Kidney epithelial cell (primary cell): ENCODE data around the gene GPR25. TPM values are rescaled to one million over a fixed set of nuclear protein-coding genes. Genes with fewer than 3 reads are reported as not detected.

Experiments
- DNase-seq: peaks from one replicate; pipeline ENCODE4 v3.0.0-alpha.2; 2010; ENCODE audit warnings: low read depth
- H3K27me3 ChIP-seq: 2 replicates; pipeline ENCODE4 v1.6.0; 2011; ENCODE audit warnings: low read length; ENCODE audit not compliant: control insufficient read depth, insufficient read depth
- H3K36me3 ChIP-seq: 2 replicates; pipeline ENCODE4 v1.5.1; 2011; ENCODE audit warnings: low read length; ENCODE audit not compliant: control insufficient read depth, insufficient read depth
- H3K4me3 ChIP-seq: 2 replicates; pipeline ENCODE4 v1.5.1; 2011; ENCODE audit warnings: low read depth, mild to moderate bottlenecking, control low read depth, low read length
- CTCF ChIP-seq: IDR thresholded peaks from 2 replicates; pipeline ENCODE4 v1.5.1; 2011; ENCODE audit warnings: mild to moderate bottlenecking, moderate library complexity, low read length, control low read depth, inconsistent platforms; ENCODE audit not compliant: insufficient read depth, poor library complexity, severe bottlenecking
- total RNA-seq: library from RNA; depleted of rRNA; stranded (reverse); fragments of >200 nt; gene quantifications from 2 replicates; pipeline ENCODE4 v1.2.3, GENCODE V29; 2015

The GPR25 gene
- total RNA-seq, 1 donor from 2014 or later = not detected

- DNase-seq = no peak
- Histone ChIP-seq H3K36me3 (no peaks in the 10 kb centered on the region), H3K27me3 (peaks cover 3% of the 10 kb centered on the region), H3K4me3 (no peak overlapping the region)
- no peak for TF ChIP-seq CTCF
Observed at GRCh38 chr1:200867018-200867811, 5.6 kb upstream of the GPR25 start.

GRCh38 chr1:200869376-200869752, 3.4 kb upstream of the GPR25 start:
- DNase-seq = no peak
- no peak for TF ChIP-seq CTCF
- H3K4me3 ChIP-seq = no peak overlapping the region
- peaks cover 23% of the 10 kb centered on the region for H3K27me3 ChIP-seq
- H3K36me3 ChIP-seq = no peaks in the 10 kb centered on the region

- no peak overlapping the region for H3K4me3 ChIP-seq
- DNase-seq = no peak
- no peaks in the 10 kb centered on the region for H3K36me3 ChIP-seq
- TF ChIP-seq CTCF = no peak
- H3K27me3 ChIP-seq = peaks cover 23% of the 10 kb centered on the region
Observed at GRCh38 chr1:200869753-200870391, 2.9 kb upstream of the GPR25 start.

GRCh38 chr1:200873116-200873670, 412 bp downstream of the GPR25 start:
- Histone ChIP-seq H3K4me3 (peak overlapping the region; percentile 6), H3K27me3 (peaks cover 23% of the 10 kb centered on the region), H3K36me3 (no peaks in the 10 kb centered on the region)
- TF ChIP-seq CTCF = no peak
- no peak for DNase-seq

- TF ChIP-seq CTCF = no peak
- H3K27me3 ChIP-seq = peaks cover 23% of the 10 kb centered on the region
- peak overlapping the region; percentile 6 for H3K4me3 ChIP-seq
- no peak for DNase-seq
- no peaks in the 10 kb centered on the region for H3K36me3 ChIP-seq
Observed at GRCh38 chr1:200873671-200874397, 1.1 kb downstream of the GPR25 start.
